NCI-H187 (cell line): ENCODE measurements around the gene FCHO1.
A peak's percentile ranks its signal among the peaks of the same experiment; 100 is the strongest.

Experiments used
- DNase-seq, 2 experiments: peaks; one replicate each; lab custom pipeline; 2025; lab: John Stamatoyannopoulos, UW

Gene FCHO1

DNA sequence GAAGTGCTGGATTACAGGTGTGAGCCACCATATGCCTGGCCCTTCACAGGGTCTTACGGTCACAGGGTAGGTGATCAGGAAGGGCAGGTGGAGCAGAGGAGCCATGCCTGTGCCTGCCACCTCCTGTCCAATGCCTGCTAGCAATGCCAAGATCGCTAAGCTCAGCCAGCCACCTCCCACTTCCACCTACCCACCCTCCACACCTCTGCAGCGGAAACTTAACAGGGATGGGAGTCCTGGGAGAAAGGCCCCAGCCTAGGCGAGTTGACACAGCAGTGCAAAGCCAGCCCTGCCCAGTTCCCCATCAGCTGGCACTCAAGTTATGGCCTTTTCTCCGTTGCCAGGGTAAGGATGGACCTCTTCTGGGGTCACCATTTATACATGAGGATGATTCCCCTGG lies 15.9 kb upstream of the FCHO1 start:
- DNase-seq: no peak

DNA sequence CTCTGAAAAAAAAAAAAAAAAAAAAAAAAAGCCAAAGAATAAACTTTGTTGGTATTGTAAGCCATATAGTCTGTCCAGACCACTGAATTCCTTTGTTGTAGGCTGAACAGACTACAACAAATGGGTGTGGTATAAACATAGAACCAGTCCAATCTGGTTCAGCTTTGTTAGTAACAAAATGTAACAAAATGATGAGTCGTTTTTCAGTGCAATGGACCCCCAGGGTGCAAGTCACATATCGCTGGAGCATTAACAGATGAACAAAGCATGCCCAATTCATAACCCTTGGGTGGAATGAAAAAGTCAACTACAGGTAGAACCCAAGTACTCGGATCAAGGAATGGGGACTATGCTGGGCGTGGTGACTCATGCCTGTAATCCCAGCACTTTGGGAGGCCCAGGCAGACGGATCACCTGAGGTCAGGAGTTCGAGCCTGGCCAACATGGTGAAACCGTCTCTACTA lies 13.6 kb upstream of the FCHO1 start:
- DNase-seq: no peak

DNA sequence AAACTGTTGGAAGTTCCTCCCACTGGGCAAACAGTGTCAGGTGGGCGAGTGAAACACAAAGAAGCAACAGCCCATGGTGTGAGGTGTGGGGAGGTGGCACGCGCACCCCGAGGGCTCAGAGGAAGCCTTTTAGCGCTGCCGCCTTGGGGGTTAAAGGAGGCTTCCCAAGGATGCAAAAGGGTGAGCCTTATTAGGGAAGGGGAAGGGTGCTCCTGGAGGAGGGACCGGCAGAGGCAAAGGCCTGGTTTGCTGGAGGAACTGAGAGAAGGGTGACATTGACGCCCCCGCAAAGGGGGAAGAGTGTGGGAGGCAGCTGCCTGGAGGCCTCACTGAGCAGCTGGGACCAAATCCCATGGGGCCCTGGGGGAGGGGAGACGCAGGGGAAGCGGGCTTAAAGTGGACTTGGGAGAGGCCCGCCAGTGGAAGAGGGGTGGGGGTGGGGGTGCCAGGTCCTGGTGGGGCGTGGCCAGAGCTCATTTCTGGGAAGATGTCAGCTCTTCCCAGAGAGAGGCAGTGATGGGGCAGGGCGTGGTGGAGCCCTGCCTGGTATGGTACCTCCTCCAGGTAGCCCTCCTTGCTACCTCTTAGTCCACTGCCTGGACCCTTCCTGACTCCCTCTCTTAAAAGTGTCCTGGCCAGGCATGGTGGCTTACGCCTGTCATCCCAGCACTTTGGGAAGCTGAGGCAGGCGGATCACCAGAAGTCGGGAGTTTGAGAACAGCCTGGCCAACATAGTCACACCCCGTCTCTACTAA lies 12.0 kb upstream of the FCHO1 start:
- DNase-seq: peak in 1 of 2 experiments; percentile 4

DNA sequence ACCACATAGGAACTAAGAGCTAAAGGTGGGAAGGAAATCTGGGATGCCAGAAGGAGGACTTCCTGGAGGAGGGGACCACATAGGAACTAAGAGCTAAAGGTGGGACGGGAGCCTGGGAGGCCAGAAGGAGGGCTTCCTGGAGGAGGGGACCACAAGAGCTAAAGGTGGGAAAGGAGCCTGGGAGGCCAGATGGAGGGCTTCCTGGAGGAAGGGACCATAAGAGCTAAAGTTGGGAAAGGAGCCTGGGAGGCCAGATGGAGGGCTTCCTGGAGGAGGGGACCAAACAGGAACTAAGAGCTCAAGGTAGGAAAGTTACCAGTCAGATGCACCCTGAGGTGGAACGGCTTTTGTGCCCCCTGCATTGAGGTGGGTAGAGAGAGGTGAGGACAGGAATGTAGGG lies 9.8 kb upstream of the FCHO1 start:
- DNase-seq: no peak

DNA sequence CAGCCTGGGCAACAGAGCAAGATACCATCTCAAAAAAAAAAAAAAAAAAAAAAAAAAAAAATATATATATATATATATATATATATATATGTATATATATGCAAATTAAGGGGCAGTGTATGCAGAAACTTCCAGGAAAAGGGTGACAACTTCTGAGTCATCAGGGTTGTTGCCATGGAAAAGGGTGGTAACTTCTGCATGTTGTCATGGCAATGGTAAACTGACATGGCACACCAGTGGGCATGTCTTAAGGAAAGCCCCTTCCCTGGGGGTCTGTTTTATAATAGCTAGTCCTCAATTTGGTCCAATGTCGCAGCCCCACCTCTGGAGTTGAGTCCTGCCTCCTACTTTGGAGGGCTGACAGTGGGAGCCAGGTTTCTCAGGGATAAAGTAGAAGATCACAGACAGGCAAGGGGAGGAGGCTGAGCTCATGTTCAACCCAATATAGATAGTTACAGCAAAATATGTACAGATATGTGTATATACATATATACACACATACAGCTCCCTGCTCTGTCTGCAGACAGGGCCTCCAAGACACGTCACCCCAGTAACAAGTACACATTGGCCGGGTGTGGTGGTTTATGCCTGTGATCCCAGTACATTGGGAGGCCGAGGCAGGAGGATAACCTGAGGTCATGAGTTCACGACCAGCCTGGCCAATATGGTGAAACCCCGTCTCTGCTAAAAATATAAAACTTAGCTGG lies 7.2 kb upstream of the FCHO1 start:
- DNase-seq: no peak

DNA sequence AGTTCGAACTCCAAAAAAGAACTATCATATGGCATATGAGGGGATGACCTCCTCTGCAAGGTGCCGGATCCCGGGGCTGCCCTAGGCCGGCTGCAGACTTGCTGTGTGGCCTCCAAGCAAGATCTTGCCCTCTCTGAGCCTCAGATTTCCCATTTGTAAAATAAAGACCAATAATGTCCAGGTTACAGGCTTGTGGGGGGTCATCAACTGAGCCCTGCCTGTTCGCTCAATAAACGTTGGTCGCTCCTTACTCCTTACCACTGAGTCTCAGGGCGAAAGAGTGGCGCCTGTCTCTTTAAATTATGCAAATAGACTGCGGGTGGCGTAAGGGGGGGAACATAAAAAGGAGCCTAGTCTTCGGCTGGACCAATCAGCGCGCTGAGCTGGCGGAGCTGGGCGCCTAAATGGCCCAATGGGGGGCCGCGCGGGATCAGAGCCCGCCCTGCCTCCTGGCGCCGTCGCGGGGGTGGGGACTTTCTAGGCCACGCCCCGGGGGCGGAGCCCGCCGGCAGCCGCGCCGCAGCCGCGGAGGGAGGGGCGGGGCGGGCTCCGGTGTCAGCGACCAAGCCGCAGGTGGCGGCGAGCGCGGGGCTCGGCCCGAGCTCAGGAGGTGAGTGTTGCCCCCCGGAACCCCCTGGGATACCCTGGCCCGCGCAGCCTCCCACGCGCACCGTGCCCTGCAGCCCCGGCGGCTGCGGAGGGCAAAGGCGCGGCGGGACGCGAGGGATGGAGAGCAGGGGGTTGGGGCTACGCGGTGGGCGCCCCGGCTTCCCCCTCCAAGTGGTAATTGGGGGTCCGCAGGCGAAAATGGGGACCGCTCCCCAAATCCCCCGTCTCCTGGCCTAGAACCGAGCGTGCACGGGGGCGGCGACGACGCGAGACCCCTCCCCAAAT lies 3.8 kb upstream of the FCHO1 start:
- DNase-seq: peak; percentile 59 to 81

DNA sequence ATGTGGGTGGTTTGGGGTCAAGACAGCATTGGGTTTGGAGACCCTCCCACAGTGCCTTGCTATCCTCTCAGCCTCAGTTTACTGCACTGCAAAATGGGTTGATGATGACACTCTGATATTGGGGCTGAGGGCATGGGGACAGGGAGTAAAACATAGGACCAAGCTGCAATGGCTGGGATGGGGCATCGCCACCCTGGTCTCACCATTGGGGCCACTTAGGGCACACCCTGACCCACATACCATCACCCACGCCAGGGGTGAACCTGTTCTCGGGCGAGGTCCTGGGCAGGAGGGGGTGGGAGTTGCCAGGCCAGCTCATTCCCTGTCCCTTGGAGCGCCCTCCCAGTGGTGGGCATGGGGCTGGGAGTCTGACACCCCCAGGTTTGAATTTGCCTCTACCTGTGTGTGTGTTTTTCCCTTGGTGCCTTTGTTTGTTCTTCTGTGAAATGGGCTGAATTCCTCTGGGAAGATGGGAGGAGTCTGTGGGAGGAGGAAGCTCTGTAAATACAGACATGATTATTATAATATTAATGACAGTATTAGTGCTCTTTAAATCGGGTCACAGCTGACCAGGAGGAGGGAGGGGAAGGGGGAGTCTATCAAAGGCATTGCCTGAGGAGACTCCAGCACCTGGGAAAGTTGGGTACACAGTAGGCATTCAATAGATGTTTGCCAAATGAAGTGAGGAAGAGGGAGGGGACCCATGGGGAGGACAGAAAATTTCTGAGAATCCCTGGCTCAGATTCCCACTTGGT lies 2.2 kb upstream of the FCHO1 start:
- DNase-seq: no peak

DNA sequence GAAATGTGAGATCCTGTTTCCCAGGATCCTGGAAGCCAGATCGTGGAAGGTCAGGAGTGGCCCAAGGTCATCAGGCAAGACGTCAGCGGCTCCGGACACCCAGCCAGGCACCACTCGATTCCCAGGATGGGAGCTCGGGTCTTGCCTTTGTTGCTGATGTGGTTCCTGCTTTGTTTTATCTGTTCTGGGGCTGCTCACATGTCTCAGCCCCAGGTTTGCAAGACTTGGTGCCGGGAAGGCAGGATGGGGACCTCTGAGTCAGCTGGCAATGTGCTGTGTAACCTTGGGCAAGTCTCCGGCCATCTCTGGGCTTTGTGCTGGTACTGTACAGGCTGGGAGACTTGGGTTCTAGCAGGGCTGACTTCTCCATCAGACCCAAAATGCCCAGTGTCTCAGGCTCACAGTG lies 1.4 kb upstream of the FCHO1 start:
- no peak for DNase-seq

DNA sequence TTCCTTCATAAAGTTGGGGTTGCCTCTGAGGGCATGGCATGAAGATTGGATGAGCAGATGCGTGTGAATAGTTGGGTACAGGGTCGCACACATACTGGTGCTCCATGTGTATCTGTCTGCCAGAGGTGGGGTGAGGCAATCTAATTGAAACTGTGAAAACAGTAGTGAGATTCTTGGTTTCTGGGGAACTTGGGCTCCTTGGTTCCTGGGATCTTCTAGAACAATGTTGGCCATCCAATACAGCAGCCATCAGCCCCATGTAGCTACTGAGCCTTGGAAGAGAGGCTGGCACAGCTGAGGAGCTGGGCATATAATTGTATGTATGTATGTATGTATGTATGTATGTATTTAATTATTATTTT lies 616 bp downstream of the FCHO1 start:
- DNase-seq: no peak

DNA sequence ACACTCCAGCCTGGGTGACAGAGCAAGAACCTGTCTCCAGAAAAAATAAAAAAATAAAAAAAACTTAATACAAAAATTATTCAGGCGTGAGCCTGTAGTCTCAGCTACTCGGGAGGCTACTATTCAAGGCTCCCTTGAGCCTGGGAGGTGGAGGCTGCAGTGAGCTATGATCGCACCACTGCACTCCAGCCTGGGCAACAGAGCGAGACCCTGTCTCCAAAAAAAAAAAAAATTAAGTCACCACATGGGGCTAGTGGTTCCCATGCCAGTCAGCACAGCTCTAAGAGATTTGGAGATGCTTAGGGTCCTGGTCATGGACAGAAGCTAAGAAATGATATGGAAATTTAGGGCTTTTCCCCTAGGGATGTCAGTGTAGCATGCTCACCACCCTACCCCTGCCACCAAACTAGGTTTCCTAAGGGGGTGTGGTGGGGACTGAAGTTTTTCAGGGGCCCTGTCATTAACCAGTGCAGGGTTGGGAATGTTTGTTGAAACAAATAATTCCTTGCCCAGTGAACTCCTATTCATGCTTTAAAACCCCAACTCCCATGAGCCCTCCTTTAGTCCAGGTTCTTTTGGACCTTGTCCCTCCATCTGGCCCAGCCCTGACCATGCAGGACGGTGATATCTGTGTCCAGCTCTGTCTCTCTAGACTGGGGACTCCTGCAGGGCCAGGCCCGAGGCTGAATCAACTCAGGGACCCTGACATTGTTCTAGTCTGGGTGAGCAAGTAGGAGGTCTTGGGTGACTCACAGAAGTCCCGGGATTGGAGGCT lies 1.8 kb downstream of the FCHO1 start:
- DNase-seq: no peak

DNA sequence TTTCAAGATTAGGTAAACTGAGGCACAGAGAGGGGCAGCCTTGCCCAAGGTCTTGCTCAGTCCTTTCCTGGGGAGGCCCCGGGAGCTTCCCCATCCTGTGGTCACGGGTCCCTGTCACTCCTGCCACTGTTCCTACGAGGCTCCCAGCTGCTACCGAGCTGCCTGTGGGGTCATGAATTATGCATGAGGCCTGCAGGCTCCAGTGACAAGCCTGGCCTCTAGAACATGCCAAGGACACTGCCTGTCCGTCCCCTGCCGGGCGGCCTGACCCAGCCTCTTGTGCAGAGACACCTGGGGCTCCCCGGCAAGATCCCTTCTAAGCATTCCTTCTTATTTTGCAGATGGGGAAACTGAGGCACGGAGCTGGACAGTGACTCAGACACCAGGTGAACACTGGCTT lies 2.7 kb downstream of the FCHO1 start:
- DNase-seq: peak in 1 of 2 experiments; percentile 12

DNA sequence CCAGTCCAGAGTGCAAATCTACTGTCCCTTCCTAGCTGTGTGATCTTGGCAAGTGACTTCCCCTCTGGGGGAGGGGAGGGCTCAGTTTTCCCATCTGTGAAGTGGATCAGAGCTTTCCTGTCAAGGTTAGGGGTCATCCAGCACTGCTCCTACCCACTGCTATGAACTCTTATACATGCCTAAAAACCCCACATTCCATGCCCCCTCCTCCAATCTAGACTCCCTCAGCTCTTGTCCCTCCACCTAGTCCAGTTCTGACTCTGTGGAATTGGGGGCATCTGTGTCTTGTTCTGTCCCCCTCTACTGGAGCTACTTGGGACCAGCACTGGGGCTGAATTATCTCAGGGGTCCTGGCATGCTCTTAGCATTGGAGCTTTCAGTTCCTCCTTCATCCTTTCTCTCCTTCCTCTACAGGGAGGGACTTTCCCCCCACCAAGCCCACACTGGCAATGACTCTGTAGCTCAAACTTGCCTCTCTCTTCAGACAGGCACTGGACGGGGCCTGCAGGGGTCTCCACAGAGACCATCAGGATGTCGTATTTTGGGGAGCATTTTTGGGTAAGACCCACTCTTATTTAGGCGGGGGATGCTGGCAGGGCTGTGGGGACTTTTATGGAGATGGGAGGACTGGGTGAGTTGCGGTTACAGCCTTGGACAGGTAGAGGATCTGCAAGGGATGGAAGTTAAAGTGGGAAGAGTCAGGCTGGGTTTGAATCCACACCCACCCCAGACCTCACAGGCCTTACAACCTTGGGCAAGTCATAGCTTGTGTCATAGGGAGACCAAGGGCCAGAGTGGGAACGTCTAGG lies 3.6 kb downstream of the FCHO1 start:
- DNase-seq: no peak

DNA sequence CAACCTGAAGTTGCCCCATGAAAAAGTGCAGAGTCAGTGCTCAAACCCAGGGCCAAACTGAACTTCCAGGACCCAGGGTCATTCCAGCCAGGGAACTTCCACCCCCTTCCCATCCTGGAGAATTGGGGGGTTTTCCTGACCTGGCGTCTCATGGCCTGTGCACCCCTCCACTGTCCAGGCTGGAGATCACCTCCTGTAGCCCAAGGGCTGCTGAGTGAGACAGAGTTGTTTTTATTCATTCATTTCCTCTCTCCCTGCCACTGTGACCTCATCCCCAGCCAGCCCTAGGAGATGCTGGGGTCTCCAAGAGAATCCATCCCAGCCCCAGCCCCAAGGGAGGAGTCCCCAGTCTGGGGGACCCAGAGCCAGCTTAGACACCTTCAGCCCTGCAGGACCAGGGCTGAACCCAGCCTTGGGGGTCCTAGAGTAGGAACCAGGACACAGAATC lies 4.2 kb downstream of the FCHO1 start:
- DNase-seq: no peak

DNA sequence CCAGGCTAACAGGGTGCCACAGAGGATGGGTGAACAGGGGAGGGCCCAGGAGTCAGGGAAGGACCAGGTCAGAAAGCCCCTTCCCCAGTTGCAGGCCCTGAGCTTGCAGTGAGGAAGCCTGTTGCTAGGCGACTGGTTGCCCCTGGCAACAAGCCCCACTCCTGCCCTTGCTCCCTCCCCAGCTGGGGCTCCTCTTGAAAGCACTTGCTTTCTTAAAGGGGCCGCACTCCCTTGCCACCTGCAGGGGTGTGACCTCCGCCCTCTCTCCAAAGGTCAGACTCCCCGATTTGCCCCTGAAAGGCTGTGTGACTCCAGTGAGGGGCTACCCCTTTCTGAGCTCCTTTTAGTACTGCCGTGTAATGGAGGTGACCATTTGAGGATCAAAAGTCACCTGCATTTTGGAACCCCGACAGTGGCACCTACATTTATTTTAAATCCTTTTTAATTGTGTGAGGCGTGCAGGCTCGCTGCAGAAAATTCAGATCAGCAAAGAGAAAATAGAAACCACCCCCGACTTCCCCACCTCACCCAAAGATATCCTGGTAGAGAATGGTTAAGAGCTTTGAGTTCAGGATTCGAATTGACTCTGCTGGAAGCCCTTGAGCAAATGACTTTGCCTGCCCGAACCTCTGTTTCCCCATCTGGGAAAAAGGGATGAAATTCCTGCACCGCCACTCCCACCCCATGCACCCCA lies 4.8 kb downstream of the FCHO1 start:
- DNase-seq: peak; percentile 26 to 52

DNA sequence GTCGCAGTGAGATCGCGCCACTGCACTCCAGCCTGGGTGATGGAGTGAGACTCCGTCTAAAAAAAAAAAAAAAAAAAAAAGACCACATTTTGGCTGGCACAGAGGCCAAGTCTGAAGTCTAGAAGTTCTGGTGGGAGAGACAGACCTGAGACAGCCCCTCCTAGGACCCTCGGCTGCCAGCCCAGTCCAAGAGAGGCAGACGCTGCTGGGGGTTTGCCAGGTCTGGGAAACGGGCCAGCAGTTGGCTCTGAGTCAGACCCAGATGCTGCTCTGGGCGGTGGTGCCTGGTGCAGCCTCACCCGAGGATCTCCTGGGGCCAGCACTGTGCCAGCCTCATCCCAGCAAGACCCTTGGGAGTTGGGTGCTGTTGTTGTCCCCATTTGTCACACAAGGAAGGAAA lies 5.8 kb downstream of the FCHO1 start:
- DNase-seq: no peak

DNA sequence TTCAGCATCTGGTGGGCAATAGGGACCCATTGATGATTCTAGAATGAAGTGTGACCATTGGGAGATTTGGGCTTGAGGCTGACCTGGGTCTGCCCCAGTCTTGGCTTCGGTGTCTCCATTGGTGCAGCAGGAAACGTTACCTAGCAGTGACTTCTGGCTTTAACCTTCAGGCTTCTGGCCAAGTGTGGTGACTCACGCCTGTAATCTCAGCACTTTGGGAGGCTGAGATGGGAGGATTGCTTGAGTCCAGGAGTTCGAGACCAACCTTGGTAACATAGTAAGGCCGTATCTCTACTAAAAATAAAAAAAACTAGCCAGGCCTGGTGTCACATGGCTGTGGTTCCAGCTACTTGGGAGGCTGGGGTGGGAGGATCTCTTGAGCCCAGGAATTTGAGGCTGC lies 7.2 kb downstream of the FCHO1 start:
- DNase-seq: no peak

DNA sequence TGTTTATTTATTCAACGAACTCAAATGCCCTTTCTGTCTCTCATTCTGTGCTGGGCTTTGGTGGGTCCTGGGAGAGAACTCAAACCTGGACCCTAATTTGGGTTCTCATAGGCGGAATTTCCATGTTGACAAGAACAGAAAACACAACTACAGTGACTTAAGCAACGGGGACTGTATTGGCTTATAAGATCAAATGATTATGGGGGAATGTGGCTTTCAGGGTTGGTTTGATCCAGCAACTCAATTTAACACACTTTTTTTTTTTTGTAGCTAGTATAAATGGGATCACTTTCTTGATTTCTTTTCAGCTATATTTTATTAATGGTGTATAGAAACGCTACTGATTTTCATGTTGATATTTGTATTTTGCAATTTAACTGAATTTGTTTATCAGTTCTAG lies 9.9 kb downstream of the FCHO1 start:
- DNase-seq: no peak

DNA sequence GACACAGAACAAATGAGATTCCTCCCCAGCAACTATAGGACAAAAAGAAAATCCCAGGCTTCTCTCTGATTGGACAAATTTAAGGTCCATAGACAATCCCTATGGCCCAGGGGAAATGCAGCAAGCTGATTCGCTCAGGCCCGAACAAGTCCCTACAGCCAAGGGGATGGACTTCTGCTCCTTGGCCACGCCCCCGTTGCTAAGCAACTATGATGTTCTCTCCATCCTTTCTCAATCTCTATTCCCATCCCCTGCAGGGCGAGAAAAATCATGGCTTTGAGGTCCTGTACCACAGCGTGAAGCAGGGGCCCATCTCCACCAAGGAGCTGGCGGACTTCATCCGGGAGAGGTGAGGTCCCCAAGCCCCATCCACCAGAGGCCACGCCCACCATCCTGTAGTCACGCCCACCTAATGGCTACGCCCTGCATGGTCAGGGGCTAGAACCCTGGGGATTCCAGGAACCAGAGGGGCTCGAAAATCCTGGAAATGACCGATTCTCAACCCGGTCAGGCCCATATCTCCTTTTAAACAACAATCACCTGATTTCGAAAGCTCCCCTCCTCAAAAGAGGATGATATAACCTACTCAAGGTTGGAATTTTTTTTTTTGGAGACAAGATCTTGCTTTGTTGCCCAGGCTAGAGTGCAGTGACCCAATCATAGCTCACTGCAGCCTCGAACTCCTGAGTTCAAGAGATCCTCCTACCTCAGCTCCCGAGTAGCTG lies 11.4 kb downstream of the FCHO1 start:
- no peak for DNase-seq

DNA sequence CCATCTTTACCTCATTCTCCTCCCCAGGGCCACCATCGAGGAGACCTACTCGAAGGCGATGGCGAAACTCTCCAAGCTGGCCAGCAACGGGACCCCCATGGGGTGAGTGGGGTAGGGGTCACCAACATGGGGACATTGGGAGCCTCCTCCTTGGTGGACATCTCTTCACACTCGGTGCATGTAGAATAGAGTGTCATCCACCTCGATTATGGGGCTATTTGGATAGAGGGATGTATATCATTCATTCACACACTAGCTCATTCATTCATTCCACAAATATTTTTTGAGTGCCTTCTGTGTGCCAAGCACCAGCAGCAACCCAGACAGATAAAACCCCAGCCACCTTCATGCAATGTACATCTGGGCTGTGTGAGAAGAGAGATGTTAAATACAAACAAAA lies 13.1 kb downstream of the FCHO1 start:
- no peak for DNase-seq
